GOT3 (cell line): Measurements from ENCODE around the gene PRDM9.
"Not testable (repeated sequence)": the region's sequence is repeated elsewhere in the genome, so short reads cannot be mapped to it uniquely, and the experiment has no call there.

Experiments
- DNase-seq: peaks from one replicate; lab custom pipeline; 2025; ENCODE audit warnings: mixed read lengths; lab: John Stamatoyannopoulos, UW

PRDM9 gene

DNA sequence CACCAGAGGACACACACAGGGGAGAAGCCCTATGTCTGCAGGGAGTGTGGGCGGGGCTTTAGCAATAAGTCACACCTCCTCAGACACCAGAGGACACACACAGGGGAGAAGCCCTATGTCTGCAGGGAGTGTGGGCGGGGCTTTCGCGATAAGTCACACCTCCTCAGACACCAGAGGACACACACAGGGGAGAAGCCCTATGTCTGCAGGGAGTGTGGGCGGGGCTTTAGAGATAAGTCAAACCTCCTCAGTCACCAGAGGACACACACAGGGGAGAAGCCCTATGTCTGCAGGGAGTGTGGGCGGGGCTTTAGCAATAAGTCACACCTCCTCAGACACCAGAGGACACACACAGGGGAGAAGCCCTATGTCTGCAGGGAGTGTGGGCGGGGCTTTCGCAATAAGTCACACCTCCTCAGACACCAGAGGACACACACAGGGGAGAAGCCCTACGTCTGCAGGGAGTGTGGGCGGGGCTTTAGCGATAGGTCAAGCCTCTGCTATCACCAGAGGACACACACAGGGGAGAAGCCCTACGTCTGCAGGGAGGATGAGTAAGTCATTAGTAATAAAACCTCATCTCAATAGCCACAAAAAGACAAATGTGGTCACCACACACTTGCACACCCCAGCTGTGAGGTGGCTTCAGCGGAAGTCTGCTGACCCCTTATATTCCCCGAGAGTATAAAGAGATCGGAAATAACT, 20.0 kb downstream of the PRDM9 start:
- DNase-seq: not testable (repeated sequence)

DNA sequence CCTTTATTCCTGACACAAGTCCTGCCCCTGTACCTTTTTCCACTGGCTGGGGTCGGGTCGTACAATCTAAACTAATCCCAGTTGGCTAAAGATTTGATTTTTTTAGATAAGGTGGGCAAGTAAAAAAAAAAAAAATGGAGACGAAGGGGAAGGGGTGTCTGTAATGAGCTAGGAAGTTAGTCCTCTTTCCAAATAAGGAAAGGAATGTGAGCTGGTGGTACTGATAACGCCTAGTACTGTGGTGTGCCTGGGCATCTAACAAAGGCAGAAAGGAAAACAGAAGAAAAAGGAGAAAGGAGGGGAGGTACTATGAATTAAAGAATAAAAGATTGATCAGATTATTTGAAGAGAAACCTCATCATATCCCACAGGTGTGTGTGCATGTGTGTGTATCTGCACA, 21.3 kb downstream of the PRDM9 start:
- no peak for DNase-seq

DNA sequence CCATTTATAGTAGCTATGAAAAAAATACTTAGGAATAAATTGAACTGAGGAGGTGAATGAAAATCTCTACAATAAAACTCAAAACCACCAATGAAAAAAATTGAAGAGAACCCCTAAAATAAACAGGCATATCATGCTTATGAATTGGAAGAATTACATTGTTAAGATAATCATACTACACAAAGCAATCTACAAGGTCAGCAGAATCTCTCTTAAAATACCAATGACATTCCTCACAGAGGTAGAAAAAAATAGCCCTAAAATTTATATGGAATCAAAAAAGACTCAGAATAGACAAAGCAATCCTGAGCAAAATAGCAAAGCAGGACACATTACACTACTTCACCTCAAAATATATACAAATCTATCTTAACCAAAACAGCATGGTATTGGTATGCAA, 23.2 kb downstream of the PRDM9 start:
- DNase-seq: no peak

DNA sequence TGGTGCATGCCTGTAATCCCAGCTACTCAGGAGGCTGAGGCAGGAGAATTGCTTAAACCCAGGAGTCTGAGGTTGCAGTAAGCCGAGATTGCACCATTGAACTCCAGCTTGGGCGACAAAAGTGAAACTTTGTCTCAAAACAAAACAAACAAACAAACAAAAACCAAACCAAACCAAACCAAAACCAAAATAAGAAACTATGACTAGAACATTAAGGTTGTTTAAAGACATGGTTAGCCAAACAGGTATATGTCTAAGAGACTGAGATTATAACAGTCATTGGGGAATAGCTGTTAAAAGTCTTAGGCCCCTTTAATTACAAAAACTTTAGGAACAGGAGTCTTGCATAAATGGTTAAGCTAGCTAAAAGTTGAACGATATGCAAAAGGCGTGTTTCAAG, 63.6 kb downstream of the PRDM9 start:
- DNase-seq: no peak
